Stimulated activated naive CD4-positive, alpha-beta T cell (primary cell): Measurements from ENCODE around the gene ZNF367.

Experiments used
- DNase-seq, 6 experiments: peaks; one replicate each; lab custom pipeline; 2025; lab: John Stamatoyannopoulos, UW

ZNF367 gene

DNA sequence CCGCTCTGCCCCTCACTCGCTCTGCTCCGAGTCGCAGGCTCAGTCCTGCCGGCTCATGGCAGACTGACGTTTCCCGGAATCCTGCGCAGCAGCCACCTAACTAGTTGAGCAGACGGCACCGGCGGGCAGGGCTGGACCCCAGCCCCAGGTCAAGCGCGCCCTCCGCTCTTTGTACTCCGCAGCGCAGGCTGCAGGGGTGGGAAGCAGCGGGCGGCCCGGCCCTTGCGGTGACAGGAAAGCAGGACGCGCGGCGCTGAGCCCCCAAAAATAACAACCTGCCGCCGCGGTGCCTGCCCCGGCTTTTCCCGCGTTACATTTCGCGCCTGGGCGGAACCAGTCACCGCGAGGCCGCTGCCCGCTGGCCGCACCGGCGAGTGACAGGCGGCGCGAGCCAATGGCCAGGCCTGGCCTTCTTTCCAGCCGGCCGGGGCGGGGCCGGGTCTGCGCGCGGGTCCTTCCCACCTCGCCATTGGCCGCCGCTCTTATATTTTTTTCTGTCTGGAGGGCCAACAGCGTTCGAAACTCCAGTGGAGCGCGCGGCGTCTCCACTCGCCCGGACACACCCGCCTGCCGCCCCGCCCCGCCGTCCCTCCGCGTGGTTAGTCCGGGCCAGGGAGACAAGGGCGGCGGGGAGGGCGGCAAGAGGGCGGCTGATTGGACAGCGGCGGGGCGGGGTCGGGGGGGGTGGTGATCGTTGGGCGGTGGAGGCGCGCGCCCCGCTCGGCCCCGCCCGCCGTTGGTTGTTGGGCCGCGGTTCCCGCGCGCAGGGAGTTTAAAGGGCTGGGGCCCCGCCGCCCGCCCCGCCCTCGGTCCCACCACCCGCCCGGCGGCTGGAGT, at the start of gene ZNF367:
ZNF367 (minus strand) TSS at position 288 of the 837 bp plus-strand sequence. CDS start 338 bp downstream, outside the sequence.
- DNase-seq, result peak; percentile 76 to 84 (median 81)

DNA sequence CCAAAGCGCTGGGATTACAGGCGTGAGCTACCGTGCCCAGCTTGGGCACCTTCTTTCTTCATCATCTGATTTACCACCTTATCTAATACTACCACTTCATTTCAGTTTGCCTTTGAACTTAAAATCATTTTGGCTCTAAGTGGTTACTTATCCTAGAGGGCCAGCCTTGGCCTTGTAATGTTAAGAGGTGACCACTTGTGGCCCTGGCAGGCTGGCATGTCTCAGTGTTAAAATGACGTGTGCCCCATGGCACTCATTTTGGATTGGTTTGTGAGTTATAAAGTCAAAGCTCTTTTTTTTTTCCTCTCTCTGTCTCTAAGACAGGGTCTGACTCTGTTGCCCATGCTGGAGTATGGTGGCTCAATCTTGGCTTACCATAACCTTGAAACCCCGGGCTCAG, 49.6 kb upstream of the ZNF367 start:
- DNase-seq, result no peak

DNA sequence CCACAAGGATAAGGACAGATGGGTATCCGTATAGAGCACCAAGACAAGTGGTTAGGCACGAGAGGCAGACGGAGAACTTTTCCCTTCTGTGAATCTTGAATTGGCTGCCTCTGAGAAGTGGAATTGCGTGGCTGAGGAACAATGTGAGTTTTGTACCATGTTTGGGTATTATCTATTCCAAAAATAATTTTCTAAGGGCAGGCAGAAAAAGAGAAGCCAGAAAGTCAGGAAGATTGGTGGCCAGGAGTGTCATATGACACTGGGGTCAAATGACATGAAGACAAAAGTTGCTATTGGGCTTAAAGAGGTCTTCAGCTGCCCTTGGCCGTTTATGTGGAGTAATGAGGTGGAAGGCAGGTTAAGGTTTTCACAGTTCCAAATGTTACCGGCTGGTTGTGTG, 46.3 kb upstream of the ZNF367 start:
- DNase-seq, result no peak

DNA sequence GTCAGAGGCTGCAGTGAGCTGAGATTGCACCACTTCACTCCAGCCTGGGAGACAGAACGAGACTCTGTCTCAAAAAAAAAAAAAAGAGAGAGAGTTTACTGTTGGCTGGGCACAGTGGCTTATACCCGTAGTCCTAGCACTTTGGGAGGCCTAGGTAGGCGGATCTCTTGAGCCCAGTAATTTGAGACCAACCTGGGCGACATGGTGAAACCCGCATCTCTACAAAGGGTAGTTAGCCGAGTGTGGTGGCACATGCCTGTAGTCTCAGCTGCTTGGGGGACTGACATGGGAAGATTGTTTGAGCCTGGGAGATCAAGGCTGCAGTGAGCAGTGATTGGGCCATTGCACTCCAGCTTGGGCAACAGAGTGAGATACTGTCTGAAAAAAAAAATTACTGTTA, 44.4 kb upstream of the ZNF367 start:
- no peak for DNase-seq

DNA sequence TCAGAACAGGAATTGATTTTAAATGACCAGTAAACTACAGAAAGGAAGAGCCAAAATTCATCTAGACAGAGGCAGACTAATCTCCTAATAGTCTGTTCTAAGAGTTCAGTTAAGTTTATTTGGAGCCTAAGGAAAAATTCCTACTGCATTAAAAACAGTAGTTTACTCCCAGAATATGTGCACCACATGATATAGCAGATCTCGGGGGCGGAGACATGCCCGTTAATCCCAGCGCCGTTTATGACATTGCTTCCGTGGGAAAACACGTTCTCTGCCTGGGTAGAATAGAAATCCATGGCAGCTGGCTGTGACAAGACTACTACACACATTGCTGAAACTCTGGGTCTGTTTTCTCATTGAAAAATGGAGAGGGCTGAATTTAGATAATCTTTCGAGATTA, 43.2 kb upstream of the ZNF367 start:
- no peak for DNase-seq

DNA sequence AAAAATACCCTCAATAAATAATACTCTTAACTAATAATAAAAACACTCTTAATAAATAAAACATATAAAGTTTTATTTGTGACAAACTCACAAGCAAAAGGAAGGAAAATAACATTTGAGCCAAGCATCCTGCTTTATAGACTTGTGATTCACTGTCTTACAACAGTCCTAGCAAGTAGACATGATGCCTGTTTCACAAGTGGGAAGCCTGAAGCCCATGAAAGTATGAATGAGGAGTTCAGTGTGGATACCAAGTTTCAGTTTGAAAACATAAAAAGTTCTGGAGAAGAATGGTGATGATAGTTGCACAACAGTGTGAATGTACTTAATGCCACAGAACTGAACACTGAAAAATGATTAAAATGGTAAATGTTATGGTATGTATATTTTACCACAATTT, 42.7 kb upstream of the ZNF367 start:
- DNase-seq, result no peak

DNA sequence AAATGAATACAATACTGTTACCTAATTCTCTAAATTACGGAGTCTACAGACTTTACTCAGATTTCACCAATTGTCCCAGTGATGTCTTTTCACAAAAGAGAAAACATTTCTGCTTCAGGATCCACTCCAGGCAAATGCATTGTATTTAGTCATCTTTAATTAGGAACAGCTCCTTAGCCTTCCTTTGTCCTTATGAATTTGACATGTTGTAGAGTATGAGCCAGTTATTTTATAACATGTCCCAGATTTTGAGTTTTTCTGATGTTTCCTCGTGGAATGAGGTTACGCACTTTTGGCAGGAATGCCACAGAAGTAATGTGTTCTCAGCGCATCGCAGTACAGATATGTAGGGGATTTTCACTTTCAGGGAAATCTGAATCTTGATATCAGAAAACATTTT, 42.3 kb upstream of the ZNF367 start:
- no peak for DNase-seq

DNA sequence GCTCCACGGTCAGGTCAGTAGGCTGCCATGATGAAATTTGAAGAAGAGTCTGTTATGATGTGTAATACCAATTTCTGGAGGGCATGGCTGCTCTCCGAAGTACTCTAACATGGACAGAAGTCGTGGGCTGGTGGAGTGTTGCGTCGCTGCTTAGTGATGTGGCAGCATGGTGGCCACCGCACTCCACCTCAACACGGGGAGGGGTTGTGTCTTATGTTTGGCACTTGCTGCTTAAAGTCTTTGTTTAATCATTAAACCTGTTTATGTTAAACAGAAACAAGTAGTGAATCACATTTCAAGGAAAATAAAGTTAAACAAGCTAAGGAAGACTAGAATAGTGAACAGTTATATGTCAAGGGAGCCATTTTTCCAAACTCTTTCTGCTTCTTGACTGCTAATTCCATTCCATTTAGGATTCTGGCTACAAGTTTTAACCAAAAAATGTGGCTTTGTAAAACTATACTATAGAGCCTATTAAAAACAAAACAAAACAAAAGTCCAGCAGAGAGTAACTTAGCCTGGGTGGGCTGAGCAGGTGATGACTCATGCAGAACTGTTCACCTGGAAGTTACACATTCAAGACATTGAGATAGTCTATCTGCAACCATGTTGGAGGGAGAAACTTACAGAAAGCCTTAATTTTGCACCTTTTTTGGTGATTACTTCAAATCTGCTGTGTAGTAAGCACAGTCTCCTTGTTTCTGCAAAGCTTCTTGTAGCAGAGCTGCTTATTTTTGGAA, 41.3 kb upstream of the ZNF367 start:
- DNase-seq, result no peak

DNA sequence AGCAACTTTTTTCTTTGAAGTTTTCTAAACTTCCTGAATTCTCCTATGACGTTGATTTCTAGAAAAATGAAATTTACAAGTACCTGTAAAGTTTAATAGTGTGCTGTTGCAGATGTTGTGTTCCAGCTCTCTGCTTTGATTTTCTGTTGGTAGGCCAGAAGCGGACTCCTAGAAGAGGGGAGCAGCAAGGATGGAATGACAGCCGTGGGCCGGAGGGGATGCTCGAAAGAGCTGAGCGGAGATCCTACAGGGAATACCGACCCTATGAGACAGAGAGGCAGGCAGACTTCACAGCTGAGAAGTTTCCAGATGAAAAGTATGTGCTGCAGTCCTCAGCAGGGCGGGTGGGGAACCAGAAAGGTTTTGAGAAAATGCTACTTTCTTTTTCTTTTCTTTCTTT, 40.1 kb upstream of the ZNF367 start:
- DNase-seq, result no peak

DNA sequence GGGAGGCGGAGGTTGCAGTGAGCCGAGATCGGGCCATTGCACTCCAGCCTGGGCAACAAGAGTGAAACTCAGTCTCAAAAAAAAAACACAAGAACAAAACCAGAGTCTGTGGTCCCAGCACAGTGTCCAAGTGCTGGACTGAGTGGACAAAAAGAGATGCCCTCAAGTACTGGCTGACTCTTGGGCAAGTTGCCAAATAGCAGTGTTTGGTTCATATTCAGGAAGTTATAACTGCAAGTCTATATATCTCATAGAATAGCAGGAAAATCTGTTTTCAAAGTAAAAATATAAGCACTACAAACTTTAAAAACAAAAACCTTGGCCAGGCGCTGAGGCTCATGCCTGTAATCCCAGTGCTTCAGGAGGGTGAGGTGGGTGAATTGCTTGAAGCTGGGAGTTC, 39.1 kb upstream of the ZNF367 start:
- DNase-seq, result no peak

DNA sequence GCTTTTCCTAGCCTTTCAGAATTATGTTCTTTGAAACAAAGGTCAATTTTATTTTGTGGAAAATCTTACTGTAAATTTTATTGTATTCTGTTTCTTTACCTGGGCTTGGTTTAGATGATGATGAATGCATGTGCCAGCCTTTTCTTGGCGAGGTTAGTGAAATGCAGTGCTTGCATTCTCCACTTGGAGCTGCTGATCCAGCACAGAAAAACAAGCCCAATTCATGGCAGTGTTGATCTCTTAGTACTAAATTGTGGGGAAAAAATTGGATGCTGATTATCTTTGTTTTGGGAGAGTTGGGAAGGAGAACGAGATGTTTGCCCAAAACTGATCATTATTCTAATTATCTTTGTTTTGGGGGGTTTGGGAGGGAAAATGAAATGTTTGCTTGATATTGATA, 35.5 kb upstream of the ZNF367 start:
- no peak for DNase-seq

DNA sequence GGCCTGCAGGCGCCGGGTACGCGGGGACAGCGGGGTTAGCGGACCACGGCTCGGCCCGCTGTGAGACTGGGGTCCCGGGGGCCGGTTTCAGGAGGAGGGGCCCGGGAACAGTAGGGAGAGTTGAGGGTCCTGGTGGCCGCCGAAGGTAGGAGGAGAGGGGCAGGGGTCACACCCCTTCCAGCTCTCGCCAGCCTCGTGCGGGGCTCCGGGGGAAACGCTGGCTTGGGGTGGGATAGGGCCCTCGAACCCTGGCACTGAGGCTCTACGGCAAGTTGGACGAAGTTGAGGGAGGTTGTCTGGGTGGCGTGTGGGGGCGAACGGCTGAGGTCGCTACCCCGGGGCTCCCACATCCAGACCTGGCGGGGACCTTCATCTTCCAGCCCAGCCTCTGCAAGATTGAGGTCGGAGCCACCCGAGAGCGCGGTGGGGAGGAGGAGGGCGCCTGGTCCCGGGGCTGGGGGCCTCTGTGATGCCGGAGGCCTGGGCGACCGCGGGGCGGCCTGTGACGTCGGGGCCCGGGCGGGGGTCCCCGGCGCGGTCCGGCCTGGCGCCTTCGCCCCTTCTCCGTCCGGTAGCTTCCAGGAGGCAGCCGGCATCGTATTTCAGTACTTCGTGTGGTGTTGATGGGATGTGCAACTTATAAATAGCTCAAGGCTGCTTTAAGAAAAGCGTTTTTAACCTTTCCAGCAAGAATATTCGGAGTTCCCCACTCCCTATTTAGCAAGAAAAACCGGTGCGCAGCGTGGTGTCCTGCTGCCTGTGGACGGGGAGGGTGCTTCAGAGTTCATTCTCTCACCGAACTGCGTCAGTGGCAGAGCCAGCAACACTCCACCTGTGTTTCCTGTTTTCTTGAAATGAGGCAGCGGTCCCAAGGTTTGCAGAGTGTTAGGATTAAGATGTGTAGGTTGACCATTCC, 32.7 kb upstream of the ZNF367 start:
- DNase-seq, result peak; percentile 25 to 71 (median 50)

DNA sequence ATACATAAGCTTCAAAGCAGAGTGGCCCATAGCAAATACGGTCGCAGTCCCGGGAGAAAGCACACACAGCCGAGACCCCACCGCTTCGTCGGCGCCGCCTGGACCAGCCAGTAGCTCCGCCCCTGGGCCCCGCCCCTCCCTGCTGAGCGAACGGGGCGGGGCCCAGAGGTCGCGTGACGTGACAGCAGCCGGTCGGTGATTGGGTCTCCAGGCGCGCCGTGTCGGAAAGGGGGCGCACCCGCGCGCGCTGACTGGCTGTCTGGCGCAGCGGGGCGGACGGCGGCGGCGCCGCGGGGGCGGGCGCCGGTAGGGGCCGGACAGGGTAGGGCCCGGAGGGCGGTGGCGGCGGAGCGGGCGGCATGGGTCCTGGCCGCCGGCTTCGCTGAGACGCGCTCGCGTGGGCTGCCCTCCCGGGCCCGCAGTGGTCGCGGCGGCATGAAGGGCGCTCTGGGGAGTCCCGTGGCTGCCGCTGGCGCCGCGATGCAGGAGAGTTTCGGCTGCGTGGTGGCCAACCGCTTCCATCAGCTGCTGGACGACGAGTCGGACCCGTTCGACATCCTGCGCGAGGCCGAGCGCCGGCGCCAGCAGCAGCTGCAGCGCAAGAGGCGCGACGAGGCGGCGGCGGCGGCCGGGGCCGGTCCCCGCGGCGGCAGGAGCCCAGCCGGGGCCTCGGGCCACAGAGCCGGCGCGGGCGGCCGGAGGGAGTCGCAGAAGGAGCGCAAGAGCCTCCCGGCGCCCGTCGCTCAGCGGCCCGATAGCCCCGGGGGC, 31.9 kb upstream of the ZNF367 start, which contains the start of gene HABP4:
HABP4 (plus strand) TSS at position 325 of the 768 bp plus-strand sequence; CDS start at position 436, 111 bp downstream.
- peak; percentile 90 to 94 (median 92) for DNase-seq

DNA sequence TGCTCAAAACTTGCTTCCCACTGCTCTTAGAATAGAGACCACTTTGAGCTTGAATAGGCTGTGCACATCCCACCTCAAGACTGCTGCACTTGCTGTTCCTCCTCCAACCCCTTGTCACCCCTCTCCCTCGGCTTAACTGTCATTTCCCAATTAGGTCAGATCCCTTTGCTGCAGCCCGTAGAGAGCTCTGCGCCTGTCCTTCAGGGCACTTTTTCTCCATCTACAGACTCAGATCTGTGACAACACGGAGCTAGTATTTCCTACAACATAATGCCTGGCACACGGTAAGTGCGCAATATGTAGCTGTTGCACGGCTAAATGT, 31.3 kb upstream of the ZNF367 start:
- no peak for DNase-seq

DNA sequence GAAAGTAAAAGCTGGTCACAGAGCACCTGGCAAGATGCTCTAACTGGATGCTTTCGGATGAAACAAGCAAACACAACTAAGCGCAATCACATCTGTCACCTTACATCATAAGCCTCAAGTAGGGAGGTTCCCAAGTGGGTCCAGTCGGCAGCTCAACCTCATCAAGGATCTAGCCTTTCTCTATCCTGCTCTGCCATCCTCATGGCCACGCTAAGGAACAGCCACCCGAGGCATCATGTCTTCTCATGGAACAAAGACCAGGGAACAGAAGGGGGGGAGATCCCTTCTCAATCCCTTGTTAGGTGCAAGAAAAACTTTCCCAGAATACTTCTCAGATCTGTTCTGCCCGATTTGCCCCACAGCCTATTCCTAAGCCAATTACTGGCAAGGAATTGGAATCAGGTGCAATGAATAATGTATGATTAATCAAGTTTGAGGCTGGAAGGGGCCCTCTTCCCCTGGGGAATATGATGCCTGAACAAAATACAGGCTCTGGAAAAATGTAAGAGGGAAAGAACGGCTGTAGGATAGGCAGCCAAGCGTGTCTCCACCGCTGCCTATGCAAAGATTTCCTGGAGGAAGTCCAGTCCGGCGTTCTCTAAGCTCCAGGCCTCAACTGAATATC, 30.5 kb upstream of the ZNF367 start:
- no peak for DNase-seq

DNA sequence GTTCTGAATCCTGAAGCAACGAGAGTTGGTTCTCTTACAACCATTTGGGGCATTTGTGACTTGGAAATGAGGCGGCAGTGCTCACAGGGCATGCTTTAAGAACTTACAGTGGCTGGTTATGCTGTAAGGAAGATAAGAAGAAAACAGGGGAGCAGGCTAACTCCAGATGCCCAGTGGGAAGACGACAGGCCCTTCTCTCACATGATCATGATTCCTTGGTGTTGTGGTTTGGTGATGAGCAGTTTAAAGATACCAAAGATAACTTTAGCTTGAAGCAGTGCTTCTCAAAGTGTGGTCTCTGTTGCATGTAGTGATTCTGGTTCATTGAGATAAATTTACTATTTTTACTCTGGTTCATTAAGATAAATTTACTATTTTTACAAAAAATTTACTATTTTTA, 29.2 kb upstream of the ZNF367 start:
- no peak for DNase-seq

DNA sequence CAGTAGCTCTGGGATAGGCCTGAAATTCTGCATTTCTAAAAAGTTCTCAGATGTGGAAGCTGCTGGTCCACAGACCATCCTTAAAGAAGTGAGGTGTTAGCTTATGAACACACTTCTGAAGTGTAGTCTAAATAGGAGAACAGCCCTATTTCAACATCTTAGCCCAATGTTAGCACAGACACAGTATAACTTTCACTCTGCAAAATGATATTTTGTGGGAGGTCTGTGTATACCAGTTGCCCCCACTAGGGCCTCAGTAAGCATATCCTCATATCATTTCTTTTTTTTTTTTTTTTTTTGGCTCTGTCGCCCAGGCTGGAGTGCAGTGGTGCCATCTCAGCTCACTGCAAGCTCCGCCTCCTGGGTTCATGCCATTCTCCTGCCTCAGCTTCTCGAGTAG, 24.3 kb upstream of the ZNF367 start:
- no peak for DNase-seq

DNA sequence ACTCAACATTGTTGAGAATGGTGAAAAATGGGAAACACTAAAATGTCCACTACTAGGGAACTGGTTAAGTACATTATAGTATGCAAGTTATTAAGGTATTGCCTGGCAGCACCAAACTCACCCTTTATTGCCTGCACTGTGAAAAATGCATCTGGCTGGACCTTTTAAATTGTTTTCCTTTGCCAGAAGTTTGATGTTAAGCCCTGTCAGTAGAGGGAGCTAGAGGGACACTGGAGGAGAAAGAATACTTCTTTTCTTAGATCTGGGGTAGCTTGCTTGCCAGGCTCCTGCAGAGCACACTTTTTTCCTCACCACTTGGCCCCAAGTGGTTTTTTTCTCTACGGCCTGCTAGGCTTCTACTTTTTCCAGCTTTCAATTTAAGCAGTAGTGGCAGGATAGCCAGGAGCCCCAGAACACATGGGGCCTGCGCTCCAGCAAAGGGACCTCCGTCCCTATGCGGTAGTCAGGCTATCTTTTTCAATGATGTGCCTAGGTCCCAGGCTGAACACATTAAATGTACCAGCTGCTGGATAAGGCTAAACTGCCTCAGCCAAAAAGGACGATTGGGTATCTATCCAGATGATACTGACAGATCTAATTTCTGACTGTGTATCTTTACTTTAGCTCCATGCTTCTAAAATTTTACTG, 23.8 kb upstream of the ZNF367 start:
- peak in 1 of 6 experiments; percentile 7 for DNase-seq

DNA sequence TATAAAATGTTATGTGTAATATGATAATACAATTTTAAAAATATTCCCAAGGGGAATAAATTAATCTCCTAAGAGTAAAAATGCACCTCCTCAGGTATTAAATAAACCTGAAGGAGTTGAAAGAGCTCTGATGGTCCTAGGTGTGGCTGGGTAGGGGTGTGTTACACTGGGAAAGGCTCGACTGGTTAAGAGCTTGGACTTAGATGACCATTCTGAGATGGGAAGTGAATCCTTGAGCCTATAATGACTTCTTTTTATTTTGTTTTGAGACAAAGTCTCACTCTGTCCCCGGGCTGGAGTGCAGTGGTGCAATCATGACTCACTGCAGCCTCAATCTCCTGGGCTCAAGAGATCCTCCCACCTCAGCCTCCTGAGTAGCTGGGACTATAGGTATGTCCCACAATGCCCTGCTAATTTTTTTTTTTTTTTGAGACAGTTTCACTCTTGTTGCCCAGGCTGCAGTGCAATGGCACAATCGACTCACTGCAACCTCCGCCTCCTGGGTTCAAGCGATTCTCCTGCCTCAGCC, 22.6 kb upstream of the ZNF367 start:
- DNase-seq, result no peak

DNA sequence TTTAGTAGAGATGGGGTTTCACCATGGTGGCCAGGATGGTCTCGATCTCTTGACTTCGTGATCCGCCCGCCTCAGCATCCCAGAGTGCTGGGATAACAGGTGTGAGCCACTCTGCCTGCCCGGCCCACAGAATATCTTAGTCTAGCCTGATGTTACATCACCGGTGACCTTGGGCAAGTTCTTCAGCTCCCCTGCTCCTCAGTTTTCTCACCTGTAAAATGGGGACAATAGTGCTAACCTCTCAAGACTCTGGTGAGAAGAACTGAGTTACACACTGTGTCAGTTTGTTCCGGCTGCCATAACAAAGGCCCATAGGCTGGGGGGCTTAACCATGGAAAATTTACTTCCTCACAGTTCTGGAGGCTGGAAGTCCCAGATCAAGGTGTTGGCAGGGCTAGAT, 19.3 kb upstream of the ZNF367 start:
- no peak for DNase-seq
